GM10266 (cell line): ENCODE measurements around the gene NOC4L.
"Not testable (repeated sequence)": the region's sequence is repeated elsewhere in the genome, so short reads cannot be mapped to it uniquely, and the experiment has no call there.

ENCODE experiments used
- DNase-seq: peaks from one replicate; pipeline ENCODE4 v3.0.0; 2012; ENCODE audit errors: extremely low spot score
- TF ChIP-seq, protein P1 (sequence below): IDR thresholded peaks from 2 replicates; pipeline ENCODE4 v1.5.1; 2012; ENCODE audit warnings: mild to moderate bottlenecking, low read depth; ENCODE audit not compliant: control insufficient read depth, insufficient read depth; ENCODE audit errors: missing control alignments

NOC4L gene

GRCh38 chr12:132145334-132145733 is 1.1 kb downstream of the NOC4L start:
- no peak for DNase-seq

DNA sequence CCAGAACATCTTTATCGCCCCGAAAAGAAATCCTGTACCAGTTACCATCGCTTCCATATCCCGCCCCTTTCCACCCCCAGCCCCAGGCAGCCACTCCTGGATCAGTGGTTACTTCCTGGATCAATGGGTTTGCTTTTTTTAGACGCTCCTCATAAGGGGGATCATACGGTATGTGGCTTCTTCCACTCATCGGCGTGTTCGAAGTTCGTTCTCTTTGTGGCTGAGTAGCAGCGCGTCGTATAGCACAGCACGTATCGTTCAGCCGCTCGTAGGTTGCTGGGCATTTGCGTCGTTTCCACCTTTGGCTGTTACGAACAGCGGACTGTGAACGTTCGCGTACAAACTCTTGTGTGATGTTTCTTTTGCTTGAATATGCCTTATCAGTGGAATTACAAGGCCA is 1.8 kb downstream of the NOC4L start:
- TF ChIP-seq, protein P1, sequence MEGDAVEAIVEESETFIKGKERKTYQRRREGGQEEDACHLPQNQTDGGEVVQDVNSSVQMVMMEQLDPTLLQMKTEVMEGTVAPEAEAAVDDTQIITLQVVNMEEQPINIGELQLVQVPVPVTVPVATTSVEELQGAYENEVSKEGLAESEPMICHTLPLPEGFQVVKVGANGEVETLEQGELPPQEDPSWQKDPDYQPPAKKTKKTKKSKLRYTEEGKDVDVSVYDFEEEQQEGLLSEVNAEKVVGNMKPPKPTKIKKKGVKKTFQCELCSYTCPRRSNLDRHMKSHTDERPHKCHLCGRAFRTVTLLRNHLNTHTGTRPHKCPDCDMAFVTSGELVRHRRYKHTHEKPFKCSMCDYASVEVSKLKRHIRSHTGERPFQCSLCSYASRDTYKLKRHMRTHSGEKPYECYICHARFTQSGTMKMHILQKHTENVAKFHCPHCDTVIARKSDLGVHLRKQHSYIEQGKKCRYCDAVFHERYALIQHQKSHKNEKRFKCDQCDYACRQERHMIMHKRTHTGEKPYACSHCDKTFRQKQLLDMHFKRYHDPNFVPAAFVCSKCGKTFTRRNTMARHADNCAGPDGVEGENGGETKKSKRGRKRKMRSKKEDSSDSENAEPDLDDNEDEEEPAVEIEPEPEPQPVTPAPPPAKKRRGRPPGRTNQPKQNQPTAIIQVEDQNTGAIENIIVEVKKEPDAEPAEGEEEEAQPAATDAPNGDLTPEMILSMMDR, result no peak
- no peak for DNase-seq

More at GRCh38 chr12:132145334-132145733, 1.1 kb downstream of the NOC4L start:
- TF ChIP-seq, protein P1, result no peak

GRCh38 chr12:132146772-132147422 is 2.6 kb downstream of the NOC4L start:
- TF ChIP-seq, protein P1, result no peak
- DNase-seq, result no peak

GRCh38 chr12:132147423-132148367 is 3.4 kb downstream of the NOC4L start:
- TF ChIP-seq, protein P1, result no peak
- DNase-seq, result no peak

GRCh38 chr12:132148368-132149045 is 4.2 kb downstream of the NOC4L start:
- TF ChIP-seq, protein P1, result no peak
- DNase-seq, result no peak

- DNase-seq, result not testable (repeated sequence)
Observed at GRCh38 chr12:132149526-132149925, 5.3 kb downstream of the NOC4L start.

DNA sequence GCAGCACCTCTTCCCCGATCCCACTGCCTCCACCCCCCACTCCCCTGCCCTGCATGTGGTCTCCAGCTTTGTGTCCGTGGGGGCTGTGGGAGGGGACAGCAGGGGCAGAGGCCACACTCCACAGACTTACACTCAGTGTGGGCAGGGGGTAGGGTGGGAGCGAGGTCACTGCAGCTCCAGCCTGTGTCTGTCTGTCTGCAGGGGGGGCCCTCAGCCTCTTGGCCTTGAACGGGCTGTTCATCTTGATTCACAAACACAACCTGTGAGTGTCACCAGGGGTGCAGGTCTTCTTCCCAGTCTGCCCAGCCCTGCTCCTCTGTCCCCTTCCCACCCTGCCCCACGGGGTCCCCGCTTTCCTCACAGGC is 6.5 kb downstream of the NOC4L start:
- DNase-seq, result no peak
- TF ChIP-seq, protein P1, result no peak
